Activated T-helper 1 cell treated with anti-CD3 and anti-CD28 coated beads, Interleukin-12 subunit alpha, Interleukin-12 subunit beta, Interleukin-2, Interleukin-4 antibody, amounts not matched to agents 30 ng/mL and 10 ng/mL and 1 ng/mL, durations not matched to agents 14 hours and 24 hours and 36 hours (primary cell): ENCODE measurements around the gene PC. TPM values are rescaled to one million over a fixed set of nuclear protein-coding genes. Genes with fewer than 3 reads are reported as not detected.

ENCODE experiments used
- DNase-seq: peaks from one replicate; pipeline ENCODE4 v3.0.0; 2021; ENCODE audit warnings: low spot score
- H3K27ac Mint-ChIP-seq: one replicate; pipeline ENCODE4 v1.8.0; 2021; ENCODE audit warnings: mild to moderate bottlenecking, mixed read lengths
- H3K27me3 Mint-ChIP-seq: one replicate; pipeline ENCODE4 v1.8.0; 2022; ENCODE audit warnings: mild to moderate bottlenecking, moderate library complexity, mixed read lengths; ENCODE audit not compliant: insufficient read depth
- H3K36me3 Mint-ChIP-seq: one replicate; pipeline ENCODE4 v1.8.0; 2021; ENCODE audit warnings: low read depth, mixed read lengths
- H3K4me1 Mint-ChIP-seq: one replicate; pipeline ENCODE4 v1.8.0; 2021; ENCODE audit warnings: low read depth, mixed read lengths
- H3K4me3 Mint-ChIP-seq: one replicate; pipeline ENCODE4 v1.8.0; 2021; ENCODE audit warnings: mild to moderate bottlenecking, moderate library complexity, mixed read lengths
- H3K9me3 Mint-ChIP-seq: one replicate; pipeline ENCODE4 v1.8.0; 2021; ENCODE audit warnings: mixed read lengths
- intact Hi-C: fragments of 100-400 bp; cut with micrococcal nuclease; formaldehyde crosslinking; loops from one replicate; pipeline ENCODE4 v1.15.1; 2024
- total RNA-seq: library from RNA; stranded (reverse); gene quantifications from 2 replicates; pipeline ENCODE4 v1.2.3, GENCODE V29; 2022

PC gene
- total RNA-seq, 1 donor from 2014 or later = 15.9 TPM

GRCh38 chr11:66975405-66976027, 17.3 kb upstream of the PC start:
- intact Hi-C loops = no loop called here
- H3K4me1 Mint-ChIP-seq = peaks cover 7% of the 10 kb centered on the region
- no peaks in the 10 kb centered on the region for H3K36me3 Mint-ChIP-seq
- H3K27ac Mint-ChIP-seq = no peak overlapping the region
- H3K27me3 Mint-ChIP-seq = peaks cover 1% of the 10 kb centered on the region
- H3K9me3 Mint-ChIP-seq = no peaks in the 10 kb centered on the region
- no peak for DNase-seq
- H3K4me3 Mint-ChIP-seq = no peak overlapping the region

GRCh38 chr11:66974724-66975404, 16.7 kb upstream of the PC start, which contains the start of gene C11orf86:
C11orf86 (plus strand) TSS chr11:66975304; CDS start chr11:66975363, 59 bp downstream.
- Mint-ChIP-seq H3K4me1 (peaks cover 12% of the 10 kb centered on the region), H3K4me3 (no peak within 1 kb of the TSS), H3K9me3 (no peaks in the 10 kb centered on the region), H3K36me3 (no peaks in the 10 kb centered on the region), H3K27ac (no peak within 1 kb of the TSS), H3K27me3 (peaks cover 1% of the 10 kb centered on the region)
- intact Hi-C loops = no loop called here
- DNase-seq = no peak

DNA sequence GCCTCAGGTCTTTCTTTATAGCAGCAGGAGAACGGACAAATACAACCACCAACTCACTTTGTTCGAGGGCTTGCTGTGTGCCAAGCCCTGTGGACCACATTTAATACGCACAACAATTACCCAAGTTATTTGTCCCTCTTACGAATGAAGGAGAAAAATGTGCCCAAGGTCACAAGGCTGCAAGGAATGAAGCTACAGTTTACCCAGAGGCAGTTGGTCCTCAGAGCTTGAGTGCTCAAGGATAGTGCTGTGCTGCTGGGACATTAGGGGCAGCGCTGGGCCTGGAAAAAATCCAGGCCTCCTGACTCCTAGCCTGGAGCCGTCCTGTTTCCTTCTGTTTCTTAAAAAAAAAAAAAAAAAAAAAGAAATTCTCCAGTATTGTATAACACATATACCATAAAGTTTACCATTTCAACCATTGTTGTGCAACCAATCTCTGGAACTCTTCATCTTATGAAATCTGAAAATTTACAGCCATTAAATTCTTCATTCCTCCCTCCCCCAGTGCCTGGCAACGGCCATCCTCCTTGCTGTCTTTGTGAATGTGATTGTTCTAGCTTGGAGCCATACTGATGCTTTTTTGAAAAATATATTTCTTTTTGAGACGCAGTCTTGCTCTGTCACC, 15.9 kb upstream of the PC start:
- intact Hi-C loops = no loop called here
- Mint-ChIP-seq H3K4me3 (no peak overlapping the region), H3K9me3 (no peaks in the 10 kb centered on the region), H3K36me3 (no peaks in the 10 kb centered on the region), H3K27me3 (peaks cover 1% of the 10 kb centered on the region), H3K4me1 (peaks cover 12% of the 10 kb centered on the region), H3K27ac (no peak overlapping the region)
- DNase-seq = no peak

GRCh38 chr11:66971488-66971887, 13.3 kb upstream of the PC start:
- intact Hi-C loops = no loop called here
- peaks cover 12% of the 10 kb centered on the region for H3K4me1 Mint-ChIP-seq
- peaks cover 1% of the 10 kb centered on the region for H3K27me3 Mint-ChIP-seq
- no peak for DNase-seq
- H3K9me3 Mint-ChIP-seq = no peaks in the 10 kb centered on the region
- no peak overlapping the region for H3K27ac Mint-ChIP-seq
- H3K4me3 Mint-ChIP-seq = no peak overlapping the region
- H3K36me3 Mint-ChIP-seq = no peaks in the 10 kb centered on the region

- Mint-ChIP-seq H3K4me3 (peak overlapping the region; percentile 20), H3K27ac (peak overlapping the region; percentile 25), H3K36me3 (no peaks in the 10 kb centered on the region), H3K27me3 (peaks cover 1% of the 10 kb centered on the region), H3K4me1 (peaks cover 12% of the 10 kb centered on the region), H3K9me3 (no peaks in the 10 kb centered on the region)
- intact Hi-C loops = no loop called here
- DNase-seq = no peak
Observed at GRCh38 chr11:66970807-66971442, 12.7 kb upstream of the PC start.

- Mint-ChIP-seq H3K36me3 (no peaks in the 10 kb centered on the region), H3K27me3 (peaks cover 1% of the 10 kb centered on the region), H3K27ac (peak overlapping the region; percentile 9), H3K4me1 (peaks cover 12% of the 10 kb centered on the region), H3K4me3 (no peak overlapping the region), H3K9me3 (no peaks in the 10 kb centered on the region)
- no peak for DNase-seq
- intact Hi-C loops = no loop called here
Observed at GRCh38 chr11:66970371-66970806, 12.2 kb upstream of the PC start.

GRCh38 chr11:66969584-66970225, 11.5 kb upstream of the PC start:
- Mint-ChIP-seq H3K27me3 (peaks cover 2% of the 10 kb centered on the region), H3K27ac (no peak overlapping the region), H3K4me3 (no peak overlapping the region), H3K4me1 (peaks cover 12% of the 10 kb centered on the region), H3K36me3 (no peaks in the 10 kb centered on the region), H3K9me3 (no peaks in the 10 kb centered on the region)
- intact Hi-C loops = no loop called here
- no peak for DNase-seq

GRCh38 chr11:66967670-66968425, 9.7 kb upstream of the PC start:
- H3K4me1 Mint-ChIP-seq = peaks cover 12% of the 10 kb centered on the region
- intact Hi-C loops = no loop called here
- H3K4me3 Mint-ChIP-seq = no peak overlapping the region
- no peaks in the 10 kb centered on the region for H3K36me3 Mint-ChIP-seq
- H3K27me3 Mint-ChIP-seq = peaks cover 5% of the 10 kb centered on the region
- DNase-seq = no peak
- H3K9me3 Mint-ChIP-seq = no peaks in the 10 kb centered on the region
- H3K27ac Mint-ChIP-seq = no peak overlapping the region

DNA sequence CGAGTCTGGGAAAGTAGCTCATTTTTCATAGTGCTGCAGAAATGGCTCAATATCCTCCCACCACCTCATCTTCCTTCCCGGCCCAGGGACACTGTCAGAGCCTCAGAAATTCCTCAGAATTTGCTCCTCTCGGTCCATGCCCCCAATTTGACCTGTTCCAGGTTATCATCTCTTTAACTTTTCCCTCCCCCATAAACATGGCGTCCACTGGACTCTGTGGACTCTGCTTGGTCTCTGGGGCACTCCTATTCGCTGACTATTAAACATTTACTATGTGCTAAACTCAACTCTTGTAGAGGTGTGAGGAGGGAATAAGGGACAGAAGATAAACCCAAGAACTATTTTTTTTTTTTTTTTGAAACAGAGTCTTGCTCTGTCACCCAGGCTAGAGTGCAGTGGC, 8.2 kb upstream of the PC start:
- Mint-ChIP-seq H3K36me3 (no peaks in the 10 kb centered on the region), H3K4me1 (peaks cover 12% of the 10 kb centered on the region), H3K9me3 (no peaks in the 10 kb centered on the region), H3K27ac (no peak overlapping the region), H3K27me3 (peaks cover 10% of the 10 kb centered on the region), H3K4me3 (no peak overlapping the region)
- intact Hi-C loops = no loop called here
- no peak for DNase-seq

- H3K9me3 Mint-ChIP-seq = no peaks in the 10 kb centered on the region
- peak overlapping the region; percentile 44 for H3K27ac Mint-ChIP-seq
- no peak for DNase-seq
- intact Hi-C loops = no loop called here
- H3K4me1 Mint-ChIP-seq = peaks cover under 1% of the 10 kb centered on the region
- H3K27me3 Mint-ChIP-seq = peaks cover 12% of the 10 kb centered on the region
- H3K36me3 Mint-ChIP-seq = no peaks in the 10 kb centered on the region
- no peak overlapping the region for H3K4me3 Mint-ChIP-seq
Observed at GRCh38 chr11:66964495-66964894, 6.3 kb upstream of the PC start.

DNA sequence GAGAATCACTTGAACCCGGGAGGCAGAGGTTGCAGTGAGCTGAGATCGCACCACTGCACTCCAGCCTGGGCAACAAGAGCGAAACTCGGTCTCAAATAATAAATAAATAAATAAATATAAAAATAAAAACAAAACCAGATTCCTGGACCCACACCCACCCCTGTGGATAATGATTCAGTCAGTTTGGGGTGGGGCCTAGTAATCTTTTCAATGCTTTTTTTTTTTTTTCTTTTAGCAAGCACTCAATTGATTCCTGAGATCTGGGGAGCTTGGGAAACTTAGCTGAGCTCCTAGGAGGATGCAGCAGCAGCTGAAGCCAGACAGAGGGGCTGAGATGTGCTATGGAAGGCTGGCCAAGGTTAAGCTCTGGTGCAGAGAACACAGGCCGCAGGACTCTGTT, 4.6 kb upstream of the PC start:
- Mint-ChIP-seq H3K9me3 (no peaks in the 10 kb centered on the region), H3K27me3 (peaks cover 16% of the 10 kb centered on the region), H3K4me3 (no peak overlapping the region), H3K36me3 (no peaks in the 10 kb centered on the region), H3K4me1 (peaks cover 12% of the 10 kb centered on the region), H3K27ac (no peak overlapping the region)
- intact Hi-C loops = no loop called here
- no peak for DNase-seq

DNA sequence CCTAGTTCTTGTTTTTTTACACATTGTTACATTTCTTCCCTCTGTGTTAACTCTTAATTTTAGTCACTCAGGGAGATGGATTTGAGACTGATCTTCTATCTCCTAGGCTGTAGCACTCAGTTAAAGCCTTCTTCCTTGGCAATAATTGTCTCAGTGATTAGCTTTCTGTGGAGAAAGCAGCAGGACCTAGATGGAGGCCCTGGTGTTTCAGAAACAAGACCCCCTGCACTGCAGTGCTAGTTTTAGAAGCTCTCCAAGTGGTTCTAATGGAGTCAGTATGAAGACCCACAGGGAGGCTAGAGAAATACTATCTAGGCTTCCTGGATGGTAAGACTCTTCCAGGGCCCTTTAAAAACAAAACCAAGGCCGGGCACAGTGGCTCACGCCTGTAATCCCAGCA, 4.1 kb upstream of the PC start:
- peaks cover 16% of the 10 kb centered on the region for H3K27me3 Mint-ChIP-seq
- H3K27ac Mint-ChIP-seq = no peak overlapping the region
- intact Hi-C loops = no loop called here
- H3K4me1 Mint-ChIP-seq = peaks cover 17% of the 10 kb centered on the region
- no peak overlapping the region for H3K4me3 Mint-ChIP-seq
- no peak for DNase-seq
- no peaks in the 10 kb centered on the region for H3K9me3 Mint-ChIP-seq
- H3K36me3 Mint-ChIP-seq = no peaks in the 10 kb centered on the region
